ENCODE results near the gene FAS.

DNA sequence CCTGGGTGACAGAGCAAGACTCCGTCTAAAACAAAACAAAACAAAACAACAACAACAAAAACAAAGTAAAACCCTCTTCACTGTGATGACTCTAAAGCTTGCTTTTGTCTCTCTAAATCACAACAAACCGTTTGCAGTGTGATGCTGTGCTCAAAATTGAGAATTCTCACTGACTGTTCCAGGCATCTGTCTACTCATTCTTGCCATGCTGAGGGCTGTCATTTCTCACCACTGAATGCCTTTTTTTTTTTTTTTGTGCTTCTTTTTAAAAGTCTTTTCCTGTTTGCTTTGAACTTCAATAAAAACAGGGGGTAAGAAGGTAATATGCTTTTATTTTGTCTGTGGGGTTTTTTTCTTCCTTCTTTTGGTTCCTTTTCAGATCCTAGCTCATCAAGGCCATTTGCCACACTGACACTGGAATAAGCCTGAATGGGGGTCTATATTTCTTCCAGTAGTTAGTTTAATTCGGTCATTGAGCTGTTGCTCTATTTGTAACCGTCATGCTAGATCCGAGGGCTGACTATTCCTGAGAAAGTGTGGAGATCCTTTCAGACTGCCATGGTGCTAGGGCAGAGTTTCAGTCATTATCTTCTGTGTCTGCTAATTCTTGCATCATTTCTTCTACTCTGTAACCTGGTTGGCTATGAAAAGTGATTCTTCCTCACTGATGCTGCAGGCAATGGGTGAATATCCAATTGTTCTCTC, 10.6 kb downstream of the FAS start:
- no peak for TF ChIP-seq POLR2A (IDR thresholded peaks at IDR 0.05; ENCODE audit: borderline replicate concordance, extremely low read depth, insufficient read depth, insufficient read length)
- no peak for TF ChIP-seq EGR1 (IDR thresholded peaks at IDR 0.05; ENCODE audit: low read depth)
- TF ChIP-seq, protein P1, sequence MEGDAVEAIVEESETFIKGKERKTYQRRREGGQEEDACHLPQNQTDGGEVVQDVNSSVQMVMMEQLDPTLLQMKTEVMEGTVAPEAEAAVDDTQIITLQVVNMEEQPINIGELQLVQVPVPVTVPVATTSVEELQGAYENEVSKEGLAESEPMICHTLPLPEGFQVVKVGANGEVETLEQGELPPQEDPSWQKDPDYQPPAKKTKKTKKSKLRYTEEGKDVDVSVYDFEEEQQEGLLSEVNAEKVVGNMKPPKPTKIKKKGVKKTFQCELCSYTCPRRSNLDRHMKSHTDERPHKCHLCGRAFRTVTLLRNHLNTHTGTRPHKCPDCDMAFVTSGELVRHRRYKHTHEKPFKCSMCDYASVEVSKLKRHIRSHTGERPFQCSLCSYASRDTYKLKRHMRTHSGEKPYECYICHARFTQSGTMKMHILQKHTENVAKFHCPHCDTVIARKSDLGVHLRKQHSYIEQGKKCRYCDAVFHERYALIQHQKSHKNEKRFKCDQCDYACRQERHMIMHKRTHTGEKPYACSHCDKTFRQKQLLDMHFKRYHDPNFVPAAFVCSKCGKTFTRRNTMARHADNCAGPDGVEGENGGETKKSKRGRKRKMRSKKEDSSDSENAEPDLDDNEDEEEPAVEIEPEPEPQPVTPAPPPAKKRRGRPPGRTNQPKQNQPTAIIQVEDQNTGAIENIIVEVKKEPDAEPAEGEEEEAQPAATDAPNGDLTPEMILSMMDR (IDR thresholded peaks at IDR 0.05 in 2 of 3, conservative IDR thresholded peaks at IDR 0.05 in 1 of 3; ENCODE audit: borderline replicate concordance in 1 of 3, insufficient read depth in 1 of 3, low read depth in 2 of 3, low read length in 2 of 3) = no peak

All from HCT116 (cell line).